GM23338 (cell line): ENCODE results near the gene ADCY5. TPM values are rescaled to one million over a fixed set of nuclear protein-coding genes. Genes with fewer than 3 reads are reported as not detected.

Experiments
- ATAC-seq: fragments of 200-7000 bp; cut with Tn5 transposase; 3 replicates; pipeline ENCODE4 v1.9.1; 2020
- DNase-seq: peaks from one replicate; pipeline ENCODE4 v3.0.0-alpha.2; 2015; ENCODE audit warnings: low spot score
- H2AFZ ChIP-seq: fragments of 200-600 bp; sonication (generic); 2 replicates; pipeline ENCODE4 v1.8.0; 2016; ENCODE audit warnings: antibody characterized with exemption, mild to moderate bottlenecking, moderate library complexity
- H3F3A ChIP-seq: fragments of 200-600 bp; sonication (generic); replicated peaks from 2 replicates; pipeline ENCODE4 v1.8.0; 2017; ENCODE audit warnings: antibody characterized with exemption, mixed run types, low read depth
- H3K27ac ChIP-seq: fragments of 200-600 bp; sonication (generic); 2 replicates; pipeline ENCODE4 v1.6.1; 2016; ENCODE audit warnings: low read depth
- H3K27me3 ChIP-seq: fragments of 200-600 bp; sonication (generic); 2 replicates; pipeline ENCODE4 v1.8.0; 2016; ENCODE audit warnings: mild to moderate bottlenecking, mixed run types, moderate library complexity; ENCODE audit not compliant: insufficient read depth
- H3K36me3 ChIP-seq: fragments of 200-600 bp; sonication (generic); 2 replicates; pipeline ENCODE4 v1.8.0; 2016; ENCODE audit warnings: mild to moderate bottlenecking; ENCODE audit not compliant: insufficient read depth
- H3K4me1 ChIP-seq: fragments of 200-600 bp; sonication (generic); 2 replicates; pipeline ENCODE4 v1.8.0; 2016; ENCODE audit warnings: mild to moderate bottlenecking, moderate library complexity; ENCODE audit not compliant: insufficient read depth
- H3K4me2 ChIP-seq: fragments of 200-600 bp; sonication (generic); 2 replicates; pipeline ENCODE4 v1.7.1; 2017; ENCODE audit warnings: mixed run types
- H3K4me3 ChIP-seq: fragments of 200-600 bp; sonication (generic); 2 replicates; pipeline ENCODE4 v1.6.1; 2016; ENCODE audit warnings: mixed run types
- H3K79me2 ChIP-seq: fragments of 200-600 bp; sonication (generic); replicated peaks from 2 replicates; pipeline ENCODE4 v1.8.0; 2017; ENCODE audit warnings: mild to moderate bottlenecking; ENCODE audit not compliant: insufficient read depth
- H3K9me2 ChIP-seq: fragments of 200-600 bp; sonication (generic); 2 replicates; pipeline ENCODE4 v1.8.0; 2017; ENCODE audit not compliant: insufficient read depth
- H4K20me1 ChIP-seq: fragments of 200-600 bp; sonication (generic); replicated peaks from 2 replicates; pipeline ENCODE4 v1.8.0; 2017; ENCODE audit warnings: mild to moderate bottlenecking; ENCODE audit not compliant: insufficient read depth
- H3K27ac Mint-ChIP-seq: 2 replicates; pipeline ENCODE4 v1.8.0; 2020; ENCODE audit warnings: inconsistent platforms, mild to moderate bottlenecking, moderate library complexity, mixed read lengths
- H3K27me3 Mint-ChIP-seq: 3 replicates; pipeline ENCODE4 v1.8.0; 2022; ENCODE audit warnings: low read depth, mild to moderate bottlenecking, moderate library complexity, mixed read lengths, inconsistent platforms; ENCODE audit not compliant: insufficient read depth, poor library complexity
- H3K36me3 Mint-ChIP-seq: 3 replicates; pipeline ENCODE4 v1.8.0; 2021; ENCODE audit warnings: low read depth, mild to moderate bottlenecking, inconsistent platforms, moderate library complexity, mixed read lengths
- H3K4me1 Mint-ChIP-seq: 3 replicates; pipeline ENCODE4 v1.8.0; 2020; ENCODE audit warnings: mild to moderate bottlenecking, inconsistent platforms, mixed read lengths
- H3K4me3 Mint-ChIP-seq: 3 replicates; pipeline ENCODE4 v1.8.0; 2021; ENCODE audit warnings: moderate library complexity, mild to moderate bottlenecking, inconsistent platforms, mixed read lengths
- H3K9me3 Mint-ChIP-seq: 3 replicates; pipeline ENCODE4 v1.8.0; 2020; ENCODE audit warnings: moderate library complexity, mild to moderate bottlenecking, inconsistent platforms, mixed read lengths
- CREB1 ChIP-seq: fragments of 250-450 bp; sonication (Bioruptor Pico); IDR thresholded peaks from 2 replicates; pipeline ENCODE4 v1.5.0; 2020; ENCODE audit warnings: low read depth, mild to moderate bottlenecking, moderate library complexity
- EZH2phosphoT487 ChIP-seq: fragments of 200-600 bp; sonication (generic); IDR thresholded peaks from one replicate; pipeline ENCODE4 v1.8.1; 2018; ENCODE audit warnings: antibody characterized with exemption; ENCODE audit not compliant: unreplicated experiment
- NANOG ChIP-seq: IDR thresholded peaks from 2 replicates; pipeline ENCODE4 v1.6.1; 2016; ENCODE audit warnings: antibody characterized with exemption, borderline replicate concordance
- ZNF462 ChIP-seq: fragments of 250-450 bp; sonication (Bioruptor Pico); IDR thresholded peaks from 2 replicates; pipeline ENCODE4 v1.5.0; 2020; ENCODE audit warnings: mild to moderate bottlenecking, moderate library complexity
- polyA plus RNA-seq: library from polyadenylated mRNA; unstranded; fragments of >200 nt; fragmentation: Nextera tagmentation; extraction: Ambion mirVana; gene quantifications from 2 replicates; pipeline ENCODE4 v1.2.1, GENCODE V29; 2016
- total RNA-seq: library from RNA; depleted of rRNA; stranded (reverse); fragments of >200 nt; shearing (Covaris generic); gene quantifications from 2 replicates; pipeline ENCODE4 v1.2.3, GENCODE V29; 2014

Gene ADCY5
- total and polyA plus RNA-seq, 2 experiments from 2014 or later = 3.5 to 10.2 TPM

- no peak for TF ChIP-seq ZNF462 (CRISPR knock-in tag)
- no peak for TF ChIP-seq EZH2phosphoT487
- no peak for TF ChIP-seq NANOG
- no peak for TF ChIP-seq CREB1 (CRISPR knock-in tag)
These were observed 103.8 kb downstream of the ADCY5 start (continued) for GRCh38 chr3:123344907-123345594.

- Histone ChIP-seq H3K79me2 (no peaks in the 10 kb centered on the region), H3F3A (no peaks in the 10 kb centered on the region), H3K4me1 (peaks cover 10% of the 10 kb centered on the region), H3K27me3 (no peaks in the 10 kb centered on the region), H3K9me2 (no peaks in the 10 kb centered on the region), H3K27ac (no peak overlapping the region), H4K20me1 (no peaks in the 10 kb centered on the region), H3K4me2 (0 out of 2 replicates have a peak overlapping the region, but pooled peaks have one; percentile 36), H3K4me3 (no peak overlapping the region), H2AFZ (peak overlapping the region; percentile 43; the same call in 1 of the 2 replicates), H3K36me3 (no peaks in the 10 kb centered on the region)
- H3K9me3 Mint-ChIP-seq = no peaks in the 10 kb centered on the region; the same call in 2 of the 3 replicates
- no peaks in the 10 kb centered on the region for H3K36me3 Mint-ChIP-seq
- peaks cover 24% of the 10 kb centered on the region for H3K4me1 Mint-ChIP-seq
- H3K4me3 Mint-ChIP-seq = peak overlapping the region; percentile 15; the same call in 1 of the 3 replicates
- DNase-seq (peak; percentile 45), ATAC-seq (peak; percentile 68)
- H3K27ac Mint-ChIP-seq = peak overlapping the region; percentile 93
- peaks cover 13% of the 10 kb centered on the region for H3K27me3 Mint-ChIP-seq
- TF ChIP-seq NANOG (no peak), EZH2phosphoT487 (no peak), ZNF462 (CRISPR knock-in tag) (no peak)
These were observed 104.5 kb downstream of the ADCY5 start for GRCh38 chr3:123344175-123344906.
